Testis (tissue), 3 donors: ENCODE measurements around the gene CFB. TPM values are rescaled to one million over a fixed set of nuclear protein-coding genes. Genes with fewer than 3 reads are reported as not detected.

Source experiments
- DNase-seq: peaks from one replicate; pipeline ENCODE4 v3.0.0-alpha.2; 2019
- H3K27ac ChIP-seq, 2 donors: fragments of 200-600 bp; sonication (generic); one replicate each; pipeline ENCODE4 v1.5.1; 2019
- H3K27me3 ChIP-seq: fragments of 200-600 bp; sonication (generic); one replicate; pipeline ENCODE4 v1.5.1; 2019
- H3K36me3 ChIP-seq: fragments of 200-600 bp; sonication (generic); one replicate; pipeline ENCODE4 v1.5.1; 2017; ENCODE audit warnings: low read depth; ENCODE audit errors: missing control alignments
- H3K4me1 ChIP-seq: fragments of 200-600 bp; sonication (generic); one replicate; pipeline ENCODE4 v1.5.1; 2019
- H3K4me3 ChIP-seq, 2 donors: fragments of 200-600 bp; sonication (generic); one replicate each; pipeline ENCODE4 v1.5.1; 2017 to 2019
- H3K9me3 ChIP-seq: fragments of 200-600 bp; sonication (generic); one replicate; pipeline ENCODE4 v1.5.1; 2017
- CTCF ChIP-seq, 3 experiments: fragments of 450-650 bp in 2 of 3; fragments of 200-600 bp in 1 of 3; sonication (generic) in 1 of 3; IDR thresholded peaks; one replicate each; pipeline ENCODE4 v1.5.1; 2016 to 2019; ENCODE audit warnings: antibody characterized with exemption in 3 of 3, mild to moderate bottlenecking in 2 of 3, moderate library complexity in 1 of 3
- POLR2A ChIP-seq: fragments of 450-650 bp; IDR thresholded peaks from one replicate; pipeline ENCODE4 v1.6.1; 2017; ENCODE audit warnings: antibody characterized with exemption, mild to moderate bottlenecking, moderate library complexity
- WGBS, 2 donors: methylation state at CpG; one replicate each; pipeline ENCODE4 v1.1.5; 2018; 5-methylcytosine and 5-hydroxymethylcytosine counted together
- intact Hi-C: fragments of 100-400 bp; cut with DNase I; formaldehyde crosslinking; loops from one replicate; pipeline ENCODE4 v1.15.1; 2023; ENCODE audit warnings: low total_unique reads
- polyA plus RNA-seq: library from polyadenylated mRNA; stranded (reverse); fragments of 350-450 nt; fragmentation: Illumina TruSeq; extraction: RNeasy Lipid Tissue Mini Kit (QIAGEN cat#74804); gene quantifications from one replicate; pipeline ENCODE4 v1.2.3, GENCODE V29; 2014; ENCODE audit warnings: low read depth, low replicate concordance; ENCODE audit not compliant: insufficient read depth
- total RNA-seq, 2 donors: library from RNA; depleted of rRNA; stranded (reverse); fragments of >200 nt; gene quantifications; one replicate each; pipeline ENCODE4 v1.2.3, GENCODE V29; 2016

CFB gene
- total and polyA plus RNA-seq, 3 donors from 2014 or later, result 4.8 to 38.6 (median 5.8) TPM

DNA sequence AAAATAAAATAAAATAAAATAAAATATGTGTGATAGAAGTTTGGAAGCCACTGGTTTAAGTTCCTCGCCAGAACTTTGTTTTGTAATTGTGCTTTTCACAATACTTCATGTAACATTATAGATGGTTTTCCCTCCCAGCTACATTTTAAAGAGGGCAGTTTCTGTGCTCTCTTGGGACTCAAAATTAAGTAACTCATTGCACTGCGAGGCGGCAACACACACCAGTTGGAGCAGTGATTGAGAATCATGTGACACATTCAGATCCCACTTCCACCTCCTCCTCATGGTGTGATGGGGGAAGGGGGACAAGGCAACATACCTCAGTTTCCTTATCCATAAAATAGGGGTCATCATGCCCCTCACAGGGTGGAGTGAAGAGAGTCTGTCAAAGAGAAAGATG lies 10.9 kb upstream of the CFB start:
- no peaks in the 10 kb centered on the region for H3K36me3 ChIP-seq
- no peaks in the 10 kb centered on the region for H3K27me3 ChIP-seq
- no peak for TF ChIP-seq POLR2A
- TF ChIP-seq CTCF (IDR thresholded peaks at IDR 0.05), result no peak
- intact Hi-C loops, result no loop called here
- DNase-seq, result no peak
- no peaks in the 10 kb centered on the region for H3K4me1 ChIP-seq
- H3K27ac ChIP-seq, result no peak overlapping the region
- no peaks in the 10 kb centered on the region for H3K9me3 ChIP-seq
- 84 to 88% methylated on average over 3 of the region's 3 CpGs for WGBS, 2 donors
- H3K4me3 ChIP-seq, result no peak overlapping the region

DNA sequence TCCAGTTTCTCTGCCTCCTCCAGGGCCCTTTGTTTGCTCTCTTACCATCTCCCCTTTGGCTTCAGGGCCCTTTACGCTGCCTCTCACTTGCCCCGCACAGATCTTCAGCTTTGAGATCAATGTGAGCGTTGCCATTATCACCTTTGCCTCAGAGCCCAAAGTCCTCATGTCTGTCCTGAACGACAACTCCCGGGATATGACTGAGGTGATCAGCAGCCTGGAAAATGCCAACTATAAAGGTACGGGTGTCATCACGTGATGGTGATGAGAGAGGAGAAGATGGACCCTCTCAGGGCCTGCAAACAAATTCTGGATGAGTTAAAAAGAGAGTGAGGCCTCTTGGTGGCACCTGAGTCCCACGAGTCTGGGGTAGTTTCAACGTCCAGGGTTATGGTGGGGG lies 10.1 kb upstream of the CFB start:
- H3K9me3 ChIP-seq, result no peaks in the 10 kb centered on the region
- no peak for DNase-seq

DNA sequence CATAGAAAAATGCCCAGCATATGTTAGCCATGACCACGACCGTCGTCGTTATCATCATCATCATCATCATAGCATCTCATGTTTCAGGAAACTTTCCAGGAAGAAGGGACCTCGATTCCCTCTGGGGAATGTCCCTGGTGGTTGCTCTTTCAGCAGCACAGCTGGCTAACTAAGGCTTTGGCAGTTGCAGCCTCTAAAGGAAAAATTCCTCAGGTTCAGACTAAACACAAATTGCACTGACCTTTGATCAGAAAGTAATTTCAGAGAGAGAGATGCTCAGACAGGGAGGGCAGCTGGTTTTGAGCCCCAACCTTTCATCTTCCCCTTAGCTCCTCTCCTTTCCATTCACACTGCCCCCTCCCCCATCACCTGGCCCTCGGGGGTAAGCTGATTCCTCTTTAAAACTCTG lies 5.6 kb upstream of the CFB start:
- TF ChIP-seq CTCF (IDR thresholded peaks at IDR 0.05) (no peak), POLR2A (no peak)
- no peak for DNase-seq
- H3K4me3 ChIP-seq, result no peak overlapping the region
- peaks cover 11% of the 10 kb centered on the region for H3K4me1 ChIP-seq
- H3K27ac ChIP-seq, result no peak overlapping the region
- intact Hi-C loops, result no loop called here
- WGBS, 2 donors, result 29 to 30% methylated on average over 6 of the region's 6 CpGs
- no peaks in the 10 kb centered on the region for H3K36me3 ChIP-seq
- no peaks in the 10 kb centered on the region for H3K9me3 ChIP-seq
- no peaks in the 10 kb centered on the region for H3K27me3 ChIP-seq

More for the DNA sequence above, 10.1 kb upstream of the CFB start:
- no peak overlapping the region for H3K4me3 ChIP-seq
- 86 to 89% methylated on average over 9 of the region's 9 CpGs for WGBS, 2 donors
- H3K4me1 ChIP-seq, result peaks cover 5% of the 10 kb centered on the region
- intact Hi-C loops, result no loop called here
- no peaks in the 10 kb centered on the region for H3K36me3 ChIP-seq
- TF ChIP-seq POLR2A, result no peak
- TF ChIP-seq CTCF (IDR thresholded peaks at IDR 0.05), result no peak
- no peaks in the 10 kb centered on the region for H3K27me3 ChIP-seq
- H3K27ac ChIP-seq, result no peak overlapping the region

DNA sequence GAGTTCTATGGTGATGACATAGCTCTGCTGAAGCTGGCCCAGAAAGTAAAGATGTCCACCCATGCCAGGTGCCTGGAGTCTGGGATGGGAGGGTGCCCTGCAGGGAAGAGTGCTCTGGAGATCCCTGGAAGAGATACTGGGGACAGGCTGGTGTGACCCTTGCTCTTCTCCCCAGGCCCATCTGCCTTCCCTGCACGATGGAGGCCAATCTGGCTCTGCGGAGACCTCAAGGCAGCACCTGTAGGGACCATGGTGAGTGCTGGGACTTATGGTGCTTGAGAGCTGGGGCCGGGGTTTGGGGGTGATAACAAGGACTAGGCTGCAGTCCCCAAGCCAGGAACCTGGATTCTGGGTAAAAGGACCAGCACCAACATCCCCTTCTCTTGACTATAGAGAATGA lies 2.2 kb upstream of the CFB start:
- no peak for TF ChIP-seq POLR2A
- no peak for TF ChIP-seq CTCF (IDR thresholded peaks at IDR 0.05)
- Histone ChIP-seq H3K4me3 (no peak overlapping the region), H3K36me3 (no peaks in the 10 kb centered on the region), H3K27me3 (no peaks in the 10 kb centered on the region), H3K27ac (no peak overlapping the region), H3K9me3 (no peaks in the 10 kb centered on the region), H3K4me1 (peaks cover 19% of the 10 kb centered on the region)
- 78 to 100% methylated on average over 1 to 3 of the region's 3 CpGs for WGBS, 2 donors
- intact Hi-C loops, result no loop called here
- DNase-seq, result no peak

GRCh38 chr6:31945154-31945506 lies 765 bp upstream of the CFB start:
- no peak for TF ChIP-seq POLR2A
- TF ChIP-seq CTCF (IDR thresholded peaks at IDR 0.05), result no peak
- H3K9me3 ChIP-seq, result no peaks in the 10 kb centered on the region
- H3K27me3 ChIP-seq, result no peaks in the 10 kb centered on the region
- H3K4me3 ChIP-seq, result no peak overlapping the region
- no peak for DNase-seq
- WGBS, 2 donors, result 74 to 85% methylated on average over 9 of the region's 9 CpGs
- peaks cover 19% of the 10 kb centered on the region for H3K4me1 ChIP-seq
- intact Hi-C loops, result no loop called here
- H3K27ac ChIP-seq, result peak overlapping the region; percentile 3 to 69
- H3K36me3 ChIP-seq, result no peaks in the 10 kb centered on the region
